GM21367 (cell line): ENCODE results near the gene DENND1A.
"Not testable (repeated sequence)": the region's sequence is repeated elsewhere in the genome, so short reads cannot be mapped to it uniquely, and the experiment has no call there.

Experiments used
- ATAC-seq: cut with Tn5 transposase; IDR thresholded peaks from one replicate; pipeline ENCODE4 v1.9.1; 2021; ENCODE audit not compliant: unreplicated experiment

DENND1A gene

GRCh38 chr9:123739902-123740301 lies 190.0 kb downstream of the DENND1A start:
- no peak for ATAC-seq

GRCh38 chr9:123739387-123739786 lies 190.5 kb downstream of the DENND1A start:
- ATAC-seq: no peak

GRCh38 chr9:123738648-123739047 lies 191.3 kb downstream of the DENND1A start:
- ATAC-seq: no peak

GRCh38 chr9:123735376-123735775 lies 194.6 kb downstream of the DENND1A start:
- no peak for ATAC-seq

GRCh38 chr9:123728571-123728970 lies 201.4 kb downstream of the DENND1A start:
- not testable (repeated sequence) for ATAC-seq

GRCh38 chr9:123727332-123727731 lies 202.6 kb downstream of the DENND1A start:
- ATAC-seq: no peak

- ATAC-seq: no peak
These were observed 204.5 kb downstream of the DENND1A start for GRCh38 chr9:123725389-123725788.

GRCh38 chr9:123724211-123724796 lies 205.6 kb downstream of the DENND1A start:
- no peak for ATAC-seq

- no peak for ATAC-seq
These were observed 206.6 kb downstream of the DENND1A start for GRCh38 chr9:123723135-123723875.

GRCh38 chr9:123722378-123722777 lies 207.5 kb downstream of the DENND1A start:
- ATAC-seq: no peak

GRCh38 chr9:123718188-123718587 lies 211.7 kb downstream of the DENND1A start:
- no peak for ATAC-seq

- ATAC-seq: no peak
These were observed 212.2 kb downstream of the DENND1A start for GRCh38 chr9:123717581-123718175.

GRCh38 chr9:123716339-123716945 lies 213.5 kb downstream of the DENND1A start:
- no peak for ATAC-seq

- ATAC-seq: no peak
These were observed 214.7 kb downstream of the DENND1A start for GRCh38 chr9:123715258-123715657.

GRCh38 chr9:123713282-123713681 lies 216.6 kb downstream of the DENND1A start:
- no peak for ATAC-seq

- ATAC-seq: no peak
These were observed 217.5 kb downstream of the DENND1A start for GRCh38 chr9:123712399-123712798.

- no peak for ATAC-seq
These were observed 219.6 kb downstream of the DENND1A start for GRCh38 chr9:123710299-123710698.

- no peak for ATAC-seq
These were observed 227.4 kb downstream of the DENND1A start for GRCh38 chr9:123702483-123702882.

- no peak for ATAC-seq
These were observed 232.2 kb downstream of the DENND1A start for GRCh38 chr9:123697686-123698085.

- ATAC-seq: no peak
These were observed 233.4 kb downstream of the DENND1A start for GRCh38 chr9:123696476-123696875.

GRCh38 chr9:123695386-123695785 lies 234.5 kb downstream of the DENND1A start:
- ATAC-seq: no peak

- no peak for ATAC-seq
These were observed 238.1 kb downstream of the DENND1A start for GRCh38 chr9:123691765-123692303.
